Stimulated activated CD4-positive, alpha-beta T cell treated with anti-CD3 and anti-CD28 coated beads, Interleukin-1b, Interleukin-23, amount 100 ng/mL, for 4 hours (primary cell): ENCODE measurements around the gene PID1.
"Not testable (repeated sequence)": the region's sequence is repeated elsewhere in the genome, so short reads cannot be mapped to it uniquely, and the experiment has no call there.

Experiments
- DNase-seq, 2 donors: peaks; one replicate each; pipeline ENCODE4 v3.0.0-alpha.2; 2020; ENCODE audit warnings: low read depth in 2 of 2

PID1 gene

GRCh38 chr2:229076886-229077285 is 194.2 kb downstream of the PID1 start:
- DNase-seq = not testable (repeated sequence)

- DNase-seq = no peak
These were observed 197.2 kb downstream of the PID1 start for GRCh38 chr2:229073935-229074334.

DNA sequence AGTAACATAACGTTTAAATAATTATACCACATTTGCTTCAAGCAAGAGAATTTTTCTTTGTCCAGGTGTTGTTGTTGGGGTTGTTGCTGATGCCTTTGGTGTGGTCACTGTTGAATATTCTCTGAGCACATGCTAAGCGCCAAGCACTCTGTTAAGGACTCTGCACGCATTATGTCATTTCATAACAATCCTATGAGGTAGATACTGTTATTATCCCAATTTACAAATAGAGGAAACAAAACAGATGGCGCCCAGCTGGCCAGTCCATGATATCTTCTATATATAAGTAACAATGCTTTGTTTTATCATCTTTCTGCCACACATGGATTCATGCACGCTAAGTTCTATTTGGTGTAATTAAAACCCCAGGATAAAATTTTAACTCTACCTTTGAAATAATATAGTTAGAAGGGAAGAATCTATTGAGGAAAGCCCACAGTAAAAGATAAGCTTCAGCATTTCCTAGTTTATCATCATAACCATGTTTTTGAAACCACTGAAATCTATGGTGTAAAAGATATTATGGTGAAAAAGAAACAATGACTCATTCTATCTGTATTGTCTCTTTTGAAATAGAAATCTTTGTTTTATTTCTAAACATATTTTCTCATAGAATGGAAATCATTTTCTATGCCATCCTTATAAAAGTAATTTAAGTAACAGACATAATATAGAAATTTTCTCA is 199.7 kb downstream of the PID1 start:
- DNase-seq = no peak

DNA sequence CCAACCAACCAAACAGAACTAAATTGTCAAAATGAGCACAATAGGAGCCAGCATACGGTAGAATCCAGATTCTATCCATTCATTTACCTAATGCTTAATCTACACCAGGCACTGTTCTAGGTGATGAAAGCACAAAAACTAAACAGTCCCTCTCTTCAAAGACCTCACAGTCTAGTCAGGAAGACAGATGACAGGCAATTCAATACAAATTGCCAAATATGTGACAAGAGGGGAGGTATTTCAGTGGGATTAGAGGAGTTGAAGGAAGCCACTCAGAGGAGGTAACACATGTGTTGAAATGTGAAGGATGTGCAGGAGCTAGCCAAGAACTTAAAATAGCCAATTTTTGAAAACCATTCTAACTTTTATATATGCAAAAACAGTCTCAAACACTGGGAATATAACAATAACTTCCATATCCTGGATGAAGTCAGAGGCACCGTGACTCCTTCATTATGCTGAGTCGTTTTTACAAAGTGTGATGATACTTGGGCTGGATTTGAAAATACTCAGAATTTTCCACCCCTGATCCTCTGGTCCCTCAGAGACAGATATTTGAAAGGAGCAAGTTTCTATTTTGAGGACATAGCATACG is 204.9 kb downstream of the PID1 start:
- no peak for DNase-seq

GRCh38 chr2:229064749-229065148 is 206.3 kb downstream of the PID1 start:
- no peak for DNase-seq

- no peak for DNase-seq
These were observed 210.9 kb downstream of the PID1 start for GRCh38 chr2:229060147-229060546.

- no peak for DNase-seq
These were observed 211.6 kb downstream of the PID1 start for GRCh38 chr2:229059331-229060033.

DNA sequence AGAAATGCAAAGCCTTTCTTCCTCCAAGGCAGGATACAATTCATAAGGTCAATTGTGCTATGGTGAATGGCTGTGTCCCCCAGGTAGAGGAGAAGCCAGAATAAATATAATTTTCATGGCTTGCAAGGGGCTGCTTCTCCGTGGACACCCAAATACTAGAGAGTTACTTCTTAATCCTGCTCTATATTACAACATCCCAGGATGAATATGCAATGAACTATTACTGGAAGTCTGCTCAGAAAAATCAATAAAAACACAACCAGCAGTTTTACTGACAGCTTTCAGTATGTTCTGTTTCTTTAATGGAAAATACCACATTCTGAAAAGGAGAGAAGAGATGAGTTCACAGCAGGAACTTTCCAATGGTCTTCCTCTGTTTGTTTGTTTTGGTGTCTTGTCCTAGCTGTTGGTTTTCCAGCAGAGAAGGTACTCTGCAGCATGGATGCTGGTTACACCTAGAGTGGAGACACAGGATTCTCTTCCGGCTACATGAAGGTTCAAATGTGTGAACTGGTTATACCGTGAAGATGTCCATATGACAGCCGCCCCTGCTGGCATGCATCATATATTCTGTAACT is 213.0 kb downstream of the PID1 start:
- DNase-seq = no peak

GRCh38 chr2:229054311-229054710 is 216.8 kb downstream of the PID1 start:
- no peak for DNase-seq

DNA sequence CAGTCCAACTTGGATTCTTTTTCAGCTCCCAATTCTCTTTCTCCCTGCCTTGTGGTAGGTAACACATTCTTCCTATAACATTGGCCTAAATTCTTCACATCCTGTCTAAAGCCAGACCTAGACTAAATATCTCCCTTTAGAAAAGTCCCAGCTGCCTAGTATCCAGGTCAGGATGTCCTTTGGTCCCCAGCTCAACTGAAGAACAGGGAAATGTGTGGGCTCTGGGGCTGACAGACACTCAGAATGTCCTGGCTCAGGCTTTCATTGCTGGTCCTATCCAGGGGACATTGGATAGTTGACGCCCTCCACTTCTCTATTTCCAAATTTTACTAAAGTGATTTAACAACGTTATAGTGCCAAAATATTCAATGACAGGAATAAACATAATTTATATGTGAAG is 219.3 kb downstream of the PID1 start:
- no peak for DNase-seq

GRCh38 chr2:229050133-229050532 is 221.0 kb downstream of the PID1 start:
- no peak for DNase-seq

DNA sequence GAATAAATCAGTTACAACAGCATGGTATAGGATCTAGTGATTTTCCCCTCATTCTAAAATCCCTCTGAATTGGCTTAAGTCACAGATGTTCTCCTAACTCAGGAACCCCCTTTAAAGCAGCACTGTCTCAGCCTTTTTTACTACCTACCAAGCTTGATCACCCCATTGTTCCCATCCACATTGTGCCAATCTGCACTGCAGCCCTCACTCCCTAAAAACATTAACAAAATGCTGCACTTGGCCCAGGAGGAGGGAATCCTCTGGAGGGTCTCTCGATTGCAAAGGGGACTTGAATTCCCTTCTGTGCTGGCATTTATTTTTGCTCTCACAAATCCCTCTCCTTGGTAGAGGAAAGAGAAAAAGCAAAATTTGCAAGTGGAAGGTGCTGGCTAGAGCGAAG is 223.0 kb downstream of the PID1 start:
- no peak for DNase-seq

- no peak for DNase-seq
These were observed 225.4 kb downstream of the PID1 start for GRCh38 chr2:229045671-229046070.

- no peak for DNase-seq
These were observed 226.5 kb downstream of the PID1 start for GRCh38 chr2:229044581-229044980.

DNA sequence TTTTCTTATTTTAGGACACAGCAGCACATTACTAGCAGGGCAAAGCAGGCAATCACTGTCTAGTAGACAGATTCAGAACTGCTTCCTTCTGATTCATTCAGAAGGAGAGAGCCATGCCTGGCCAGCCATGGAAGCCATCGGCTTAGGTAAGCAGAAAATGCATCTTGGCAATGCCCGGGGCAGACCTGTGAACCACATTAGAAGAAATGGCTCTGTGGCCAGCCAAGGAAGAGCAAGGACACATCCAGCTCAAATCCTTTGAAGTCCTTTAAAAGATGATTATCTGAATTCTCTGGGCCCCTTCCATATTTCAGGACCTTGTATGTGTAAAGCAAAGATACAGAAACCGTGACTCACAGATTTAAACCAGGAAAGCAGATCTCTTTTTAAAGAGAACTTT is 227.4 kb downstream of the PID1 start:
- DNase-seq = no peak

- DNase-seq = no peak
These were observed 228.7 kb downstream of the PID1 start for GRCh38 chr2:229042349-229042748.

DNA sequence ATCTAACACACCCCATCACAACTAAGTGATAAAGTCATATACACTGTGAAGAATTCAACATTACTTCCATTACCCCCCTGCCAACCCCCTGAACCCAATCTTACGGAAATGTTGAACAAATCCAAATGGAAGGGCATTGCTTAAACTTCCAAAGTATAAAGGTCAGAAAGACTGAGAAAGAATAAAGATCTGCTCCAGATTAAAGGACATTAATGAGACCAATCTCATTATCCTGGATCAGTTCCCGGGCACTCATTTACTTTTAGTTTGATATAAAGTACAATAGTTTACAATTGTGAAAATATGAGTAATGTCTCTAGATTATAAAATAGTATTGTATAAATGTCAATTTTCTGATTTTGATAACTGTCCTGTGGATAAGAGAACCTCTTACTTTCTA is 229.4 kb downstream of the PID1 start:
- DNase-seq = no peak

DNA sequence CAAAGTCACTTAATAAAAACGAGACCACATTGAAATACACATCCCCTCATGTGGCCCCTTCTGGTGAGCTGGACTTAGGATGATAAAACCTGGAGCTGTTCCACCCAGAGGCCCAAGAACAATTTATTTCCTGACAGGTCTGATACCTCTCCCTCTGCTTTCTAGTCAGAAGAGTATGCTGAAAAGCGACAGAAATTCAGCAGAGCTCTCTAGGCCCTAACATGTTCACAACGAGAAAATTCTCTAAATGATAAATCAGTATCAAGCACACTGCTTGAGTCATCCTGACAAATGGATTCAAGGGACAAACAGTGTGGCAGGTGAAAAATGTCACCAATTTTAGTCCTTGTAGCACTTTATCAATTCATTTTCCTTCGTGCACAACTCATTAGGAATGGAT is 233.5 kb downstream of the PID1 start:
- DNase-seq = no peak

- DNase-seq = no peak
These were observed 237.3 kb downstream of the PID1 start for GRCh38 chr2:229033816-229034215.

DNA sequence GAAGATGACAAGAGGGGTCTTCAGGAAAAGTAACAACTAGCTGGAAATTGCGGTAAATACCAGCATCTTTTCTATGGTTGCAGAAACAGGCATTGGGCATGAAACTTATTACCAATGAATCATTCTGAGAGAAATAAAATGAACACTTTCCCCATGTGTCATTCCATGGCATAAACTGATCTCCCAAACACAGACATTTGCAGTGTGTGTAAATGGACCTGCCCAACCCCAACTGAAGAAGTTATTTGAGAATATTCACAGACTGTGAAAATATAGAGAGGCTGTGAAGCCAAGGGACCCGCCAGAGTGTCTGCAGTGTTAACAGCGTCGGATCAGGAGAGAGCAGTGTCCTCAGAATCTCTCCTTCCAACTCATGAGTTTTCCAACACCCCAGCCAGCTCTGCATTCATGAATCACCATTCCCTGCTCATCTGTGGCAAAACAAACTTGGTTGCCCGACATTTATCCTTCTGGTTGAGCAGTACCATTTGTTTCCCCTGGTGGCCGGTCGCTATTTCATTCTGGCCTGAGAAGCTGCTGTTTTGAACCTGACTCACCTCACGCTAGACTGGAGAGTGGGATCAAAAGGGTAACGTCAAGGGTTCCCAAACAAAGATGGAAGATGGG is 238.4 kb downstream of the PID1 start:
- no peak for DNase-seq

DNA sequence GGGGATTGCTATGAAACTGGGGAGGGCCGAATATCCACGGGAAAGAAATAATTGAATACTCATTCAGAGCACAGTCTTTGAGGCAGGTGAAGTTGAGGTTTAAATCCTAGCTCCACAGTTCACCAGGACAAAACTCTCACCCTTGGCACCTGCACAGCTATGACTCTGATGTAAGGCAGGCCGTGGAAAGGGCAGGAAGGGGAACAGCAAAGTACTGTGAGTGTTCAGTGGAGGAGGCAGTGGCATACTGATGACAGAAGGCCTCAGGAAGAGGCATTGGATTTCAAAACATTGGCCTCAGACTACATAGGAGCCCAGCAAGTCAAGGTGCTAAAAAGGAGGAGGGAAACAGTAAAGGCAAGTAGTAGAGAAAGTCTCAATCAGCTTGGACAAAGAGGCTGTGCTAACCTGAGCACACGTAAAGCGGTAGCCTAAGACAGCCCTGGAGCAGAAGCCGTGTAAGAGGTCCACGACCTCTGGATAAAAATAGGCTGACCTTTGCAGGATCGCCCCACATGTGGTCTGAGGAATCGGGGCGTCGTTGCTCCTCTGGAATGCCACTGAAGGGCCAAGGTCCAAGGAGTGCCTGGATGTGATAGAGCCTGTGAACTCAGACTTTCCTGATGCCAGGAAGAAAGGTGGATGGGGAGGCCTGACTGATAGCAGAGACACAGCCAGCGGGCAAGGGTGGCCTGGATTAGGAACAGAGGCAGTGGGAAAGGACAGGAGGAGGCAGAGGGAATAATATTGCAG is 243.6 kb downstream of the PID1 start:
- no peak for DNase-seq

- DNase-seq = no peak
These were observed 245.4 kb downstream of the PID1 start for GRCh38 chr2:229025653-229026052.
